ENCODE data around the gene OTUD6A.

- no peak for TF ChIP-seq POLR2A (IDR thresholded peaks at IDR 0.05)
- TF ChIP-seq CTCF (IDR thresholded peaks at IDR 0.05 in 4 of 5, conservative IDR thresholded peaks at IDR 0.05 in 1 of 5) = no peak
Measured at GRCh38 chrX:70038951-70039350, 23.3 kb upstream of the OTUD6A start.

Data from gastrocnemius medialis (tissue), 4 donors.